GM12865 (cell line): ENCODE measurements around the gene LAP3.

Experiments used
- DNase-seq: peaks from one replicate; pipeline ENCODE4 v3.0.0; 2010; ENCODE audit warnings: low read depth
- H3K4me3 ChIP-seq: 2 replicates; pipeline ENCODE4 v1.5.1; 2011; ENCODE audit warnings: mild to moderate bottlenecking, low read depth, low read length, control low read depth
- TF ChIP-seq, protein P1 (sequence below): IDR thresholded peaks from 2 replicates; pipeline ENCODE4 v1.5.1; 2011; ENCODE audit warnings: low read length, control low read depth, low read depth, inconsistent platforms; ENCODE audit not compliant: insufficient read depth; ENCODE audit errors: missing control alignments

Gene LAP3

DNA sequence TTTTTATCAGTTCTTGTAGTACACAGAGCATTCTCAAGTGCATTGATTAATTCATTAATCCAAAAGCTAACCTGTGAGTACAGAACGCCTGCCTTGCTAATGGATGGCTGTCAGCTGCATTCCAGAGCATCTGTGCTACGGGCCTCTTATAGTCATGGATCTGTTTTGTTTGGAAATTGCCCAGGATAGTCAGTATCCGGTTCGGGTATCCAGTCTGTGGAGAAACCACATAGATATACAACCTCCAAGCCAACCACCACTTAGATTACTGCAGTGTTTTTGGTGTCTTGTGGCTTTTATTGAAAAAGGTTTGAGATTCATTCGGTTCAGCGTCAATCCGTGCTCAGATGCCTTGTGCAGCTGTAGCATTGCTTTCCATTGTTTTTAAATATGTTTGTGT, 4.0 kb downstream of the LAP3 start:
- DNase-seq, result no peak
- TF ChIP-seq, protein P1, sequence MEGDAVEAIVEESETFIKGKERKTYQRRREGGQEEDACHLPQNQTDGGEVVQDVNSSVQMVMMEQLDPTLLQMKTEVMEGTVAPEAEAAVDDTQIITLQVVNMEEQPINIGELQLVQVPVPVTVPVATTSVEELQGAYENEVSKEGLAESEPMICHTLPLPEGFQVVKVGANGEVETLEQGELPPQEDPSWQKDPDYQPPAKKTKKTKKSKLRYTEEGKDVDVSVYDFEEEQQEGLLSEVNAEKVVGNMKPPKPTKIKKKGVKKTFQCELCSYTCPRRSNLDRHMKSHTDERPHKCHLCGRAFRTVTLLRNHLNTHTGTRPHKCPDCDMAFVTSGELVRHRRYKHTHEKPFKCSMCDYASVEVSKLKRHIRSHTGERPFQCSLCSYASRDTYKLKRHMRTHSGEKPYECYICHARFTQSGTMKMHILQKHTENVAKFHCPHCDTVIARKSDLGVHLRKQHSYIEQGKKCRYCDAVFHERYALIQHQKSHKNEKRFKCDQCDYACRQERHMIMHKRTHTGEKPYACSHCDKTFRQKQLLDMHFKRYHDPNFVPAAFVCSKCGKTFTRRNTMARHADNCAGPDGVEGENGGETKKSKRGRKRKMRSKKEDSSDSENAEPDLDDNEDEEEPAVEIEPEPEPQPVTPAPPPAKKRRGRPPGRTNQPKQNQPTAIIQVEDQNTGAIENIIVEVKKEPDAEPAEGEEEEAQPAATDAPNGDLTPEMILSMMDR, result no peak
- H3K4me3 ChIP-seq, result no peak overlapping the region

DNA sequence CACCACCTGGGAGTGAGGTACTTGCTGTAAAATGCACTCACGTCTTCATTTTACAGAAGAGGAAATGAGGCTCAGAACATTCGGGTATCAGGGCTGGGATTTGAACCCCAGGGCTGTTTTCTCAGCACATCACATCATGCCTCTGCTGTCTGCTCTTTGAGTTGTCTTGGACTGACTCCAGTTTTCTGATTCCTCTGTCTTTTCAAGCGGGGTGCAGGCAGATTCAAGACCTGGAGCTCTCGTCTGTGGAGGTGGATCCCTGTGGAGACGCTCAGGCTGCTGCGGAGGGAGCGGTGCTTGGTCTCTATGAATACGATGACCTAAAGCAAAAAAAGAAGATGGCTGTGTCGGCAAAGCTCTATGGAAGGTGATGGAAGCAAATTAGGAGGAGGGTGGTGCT, 6.3 kb downstream of the LAP3 start:
- TF ChIP-seq, protein P1, result no peak
- H3K4me3 ChIP-seq, result no peak overlapping the region
- DNase-seq, result no peak

DNA sequence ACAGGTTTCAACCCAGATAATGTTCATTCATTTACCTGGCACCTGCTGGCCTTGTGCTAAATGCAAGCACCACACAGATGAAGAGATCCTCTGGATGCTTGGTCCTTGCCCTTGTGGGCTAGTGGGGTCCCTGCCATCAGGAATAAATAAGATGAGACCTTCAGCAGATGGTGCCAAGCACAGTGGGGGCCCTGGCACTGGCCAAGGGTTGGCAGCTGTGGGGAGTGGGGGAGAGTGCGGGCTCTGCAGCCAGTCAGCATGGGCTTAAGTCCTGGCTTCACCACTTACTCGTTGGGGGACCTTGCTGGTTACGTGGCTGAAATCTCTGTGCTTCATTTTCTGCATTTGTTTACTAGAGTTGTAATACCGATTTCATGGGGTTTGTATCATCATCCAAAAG, 6.9 kb downstream of the LAP3 start:
- TF ChIP-seq, protein P1, result no peak
- DNase-seq, result no peak
- H3K4me3 ChIP-seq, result no peak overlapping the region

DNA sequence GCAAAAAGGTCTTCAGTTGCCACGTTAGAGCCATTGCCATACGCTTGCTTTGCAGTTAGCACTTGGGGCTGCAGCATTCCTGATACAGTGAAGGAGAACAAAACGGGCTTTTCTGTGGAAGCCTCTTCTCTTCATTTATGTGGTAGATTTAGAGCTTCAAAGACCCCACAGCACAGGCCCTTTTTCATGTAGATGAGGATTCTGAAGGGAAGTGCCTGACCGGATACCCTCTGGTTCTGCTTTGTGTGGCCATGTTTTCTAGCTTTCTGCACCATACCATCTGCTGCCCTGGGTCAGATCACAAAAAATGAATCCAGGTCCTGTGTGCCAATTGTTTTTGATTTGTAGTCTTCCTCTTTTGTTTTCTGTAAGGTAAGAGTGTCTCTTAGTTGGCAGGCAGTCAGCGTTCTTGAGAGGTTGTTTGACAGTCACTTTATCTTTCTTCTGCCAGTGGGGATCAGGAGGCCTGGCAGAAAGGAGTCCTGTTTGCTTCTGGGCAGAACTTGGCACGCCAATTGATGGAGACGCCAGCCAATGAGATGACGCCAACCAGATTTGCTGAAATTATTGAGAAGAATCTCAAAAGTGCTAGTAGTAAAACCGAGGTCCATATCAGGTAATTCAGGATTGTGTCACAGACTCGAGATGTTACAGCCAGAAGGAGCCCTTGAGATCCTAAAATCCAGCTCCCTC, 7.7 kb downstream of the LAP3 start:
- DNase-seq, result no peak
- no peak overlapping the region for H3K4me3 ChIP-seq
- TF ChIP-seq, protein P1, result no peak

DNA sequence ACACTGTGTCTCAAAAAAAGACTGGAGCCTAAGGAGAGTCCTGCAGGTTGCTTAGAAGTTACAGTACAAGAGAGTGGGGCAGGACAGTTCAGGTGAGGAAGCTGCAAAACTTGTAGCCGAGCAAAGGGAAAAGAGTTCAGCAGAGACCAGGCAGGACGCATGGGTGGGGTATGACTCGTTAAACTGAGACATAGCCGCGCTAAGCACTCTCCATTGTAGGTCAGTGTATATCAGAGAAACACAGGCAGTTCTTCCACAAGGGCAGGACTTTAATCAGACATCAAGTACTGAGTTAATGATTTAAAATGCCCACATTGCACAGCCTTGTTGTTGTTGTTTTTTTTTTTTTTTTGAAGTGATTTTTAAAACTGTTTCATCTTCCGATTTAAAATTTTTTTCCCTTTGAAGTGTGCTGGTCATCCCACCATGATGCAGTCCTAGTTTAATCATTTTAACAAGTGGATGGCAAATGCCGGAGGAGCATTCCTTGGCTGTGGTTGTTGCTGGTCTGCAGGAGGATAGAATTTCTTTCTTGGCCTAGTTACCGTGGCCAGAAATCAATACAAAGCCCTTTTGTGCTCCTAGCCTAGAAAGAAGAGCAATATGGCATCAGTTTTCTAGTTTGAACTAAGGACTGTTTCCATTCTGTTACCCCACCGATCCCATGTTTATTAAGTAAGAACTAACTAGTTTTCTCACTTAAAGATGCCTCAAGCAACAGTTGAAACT, 10.3 kb downstream of the LAP3 start:
- TF ChIP-seq, protein P1, result no peak
- no peak for DNase-seq
- H3K4me3 ChIP-seq, result no peak overlapping the region

DNA sequence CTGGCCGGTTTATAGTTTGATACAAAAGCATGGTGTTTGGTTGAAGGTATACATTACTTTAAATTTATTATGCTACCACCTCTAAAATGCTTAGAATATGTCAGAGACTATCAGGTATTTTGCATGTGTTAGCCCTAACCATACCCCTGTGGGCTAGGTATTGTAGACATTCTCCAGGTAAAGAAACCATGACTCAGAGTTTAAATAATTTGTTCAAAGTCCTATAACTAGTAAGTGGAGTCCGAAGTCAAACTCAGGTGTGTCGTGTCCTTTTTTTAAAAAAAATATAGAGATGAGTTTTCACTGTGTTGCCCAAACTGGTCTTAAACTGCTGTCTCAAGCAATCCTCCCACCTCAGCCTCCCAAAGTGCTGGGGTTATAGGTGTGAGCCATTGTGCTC, 12.4 kb downstream of the LAP3 start:
- TF ChIP-seq, protein P1, result no peak

More for the DNA sequence above, 12.4 kb downstream of the LAP3 start:
- no peak overlapping the region for H3K4me3 ChIP-seq
- DNase-seq, result no peak
